NB4 (cell line): ENCODE measurements around the gene STAB1.

ENCODE experiments used
- MYC ChIP-seq: IDR thresholded peaks from 2 replicates; pipeline ENCODE4 v1.6.1; 2011; ENCODE audit warnings: low read depth, low read length
- POLR2A ChIP-seq: IDR thresholded peaks from 2 replicates; pipeline ENCODE4 v1.6.1; 2011; ENCODE audit warnings: mild to moderate bottlenecking; ENCODE audit not compliant: insufficient read length; ENCODE audit errors: extremely low read depth
- TF ChIP-seq, protein P1 (sequence below): IDR thresholded peaks from one replicate; pipeline ENCODE4 v1.5.1; 2012; ENCODE audit warnings: low read depth, low read length

DNA sequence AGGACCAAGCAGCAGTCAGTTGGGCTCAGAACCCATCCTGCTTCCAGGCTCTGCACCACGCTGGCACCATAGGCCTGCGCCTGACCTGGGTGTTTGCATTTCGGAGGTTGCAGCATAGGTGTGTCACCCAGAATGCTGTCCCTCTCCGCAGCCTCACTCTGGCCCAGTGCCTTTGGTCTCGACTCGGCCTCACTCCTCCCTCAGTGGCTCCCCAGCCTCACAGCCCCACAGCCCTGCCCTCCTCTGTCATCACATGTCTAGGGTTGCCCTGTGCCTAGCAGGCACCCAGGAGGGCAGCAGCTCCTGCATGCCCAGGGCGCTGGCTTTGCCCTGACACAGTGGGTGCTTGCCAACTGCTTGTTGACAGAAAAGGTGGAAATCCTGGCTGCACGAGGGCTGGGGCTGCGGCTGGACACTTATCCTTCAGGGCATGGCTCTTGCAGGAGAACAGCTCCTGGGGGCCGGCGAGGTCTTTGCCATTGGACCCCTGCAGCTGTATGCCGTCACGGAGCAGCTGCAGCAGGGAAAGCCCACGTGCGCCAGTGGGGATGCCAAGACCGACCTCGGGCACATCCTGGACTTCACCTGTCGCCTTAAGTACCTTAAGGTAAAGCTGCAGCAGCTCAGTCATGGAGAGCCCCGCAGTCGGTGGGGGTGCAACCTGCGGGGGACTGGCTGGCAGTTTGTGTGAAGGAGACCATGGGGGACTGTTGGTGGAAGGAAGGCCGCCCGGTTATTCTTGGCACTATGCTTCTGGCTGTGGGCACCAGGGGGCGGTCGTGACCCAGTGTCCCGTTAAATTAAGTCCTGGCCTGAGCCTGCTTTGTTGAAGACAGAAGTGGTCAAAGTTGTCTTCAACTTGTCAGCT is 23.5 kb upstream of the STAB1 start:
- TF ChIP-seq, protein P1, sequence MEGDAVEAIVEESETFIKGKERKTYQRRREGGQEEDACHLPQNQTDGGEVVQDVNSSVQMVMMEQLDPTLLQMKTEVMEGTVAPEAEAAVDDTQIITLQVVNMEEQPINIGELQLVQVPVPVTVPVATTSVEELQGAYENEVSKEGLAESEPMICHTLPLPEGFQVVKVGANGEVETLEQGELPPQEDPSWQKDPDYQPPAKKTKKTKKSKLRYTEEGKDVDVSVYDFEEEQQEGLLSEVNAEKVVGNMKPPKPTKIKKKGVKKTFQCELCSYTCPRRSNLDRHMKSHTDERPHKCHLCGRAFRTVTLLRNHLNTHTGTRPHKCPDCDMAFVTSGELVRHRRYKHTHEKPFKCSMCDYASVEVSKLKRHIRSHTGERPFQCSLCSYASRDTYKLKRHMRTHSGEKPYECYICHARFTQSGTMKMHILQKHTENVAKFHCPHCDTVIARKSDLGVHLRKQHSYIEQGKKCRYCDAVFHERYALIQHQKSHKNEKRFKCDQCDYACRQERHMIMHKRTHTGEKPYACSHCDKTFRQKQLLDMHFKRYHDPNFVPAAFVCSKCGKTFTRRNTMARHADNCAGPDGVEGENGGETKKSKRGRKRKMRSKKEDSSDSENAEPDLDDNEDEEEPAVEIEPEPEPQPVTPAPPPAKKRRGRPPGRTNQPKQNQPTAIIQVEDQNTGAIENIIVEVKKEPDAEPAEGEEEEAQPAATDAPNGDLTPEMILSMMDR, result peak; percentile 81
- TF ChIP-seq POLR2A (no peak), MYC (no peak; the same call in 1 of the 2 replicates)
